H9 (cell line): ENCODE measurements around the gene OR2T10. TPM values are rescaled to one million over a fixed set of nuclear protein-coding genes. Genes with fewer than 3 reads are reported as not detected.

Experiments used
- DNase-seq: peaks from one replicate; pipeline ENCODE4 v3.0.0-alpha.2; 2017
- H2AFZ ChIP-seq: one replicate; pipeline ENCODE4 v1.6.1; 2013; ENCODE audit warnings: mild to moderate bottlenecking, low read length, control low read depth, moderate library complexity
- H2AK5ac ChIP-seq: 2 replicates; pipeline ENCODE4 v1.6.1; 2013; ENCODE audit warnings: low read length, control low read depth, mixed read lengths; ENCODE audit not compliant: insufficient read length
- H2BK120ac ChIP-seq: one replicate; pipeline ENCODE4 v1.6.1; 2013; ENCODE audit warnings: low read depth, mild to moderate bottlenecking, low read length, control low read depth, inconsistent platforms; ENCODE audit not compliant: poor library complexity, severe bottlenecking
- H2BK12ac ChIP-seq: 2 replicates; pipeline ENCODE4 v1.6.1; 2013; ENCODE audit warnings: low read length, control low read depth, mixed read lengths, low read depth; ENCODE audit not compliant: insufficient read length
- H2BK15ac ChIP-seq: 2 replicates; pipeline ENCODE4 v1.6.1; 2013; ENCODE audit warnings: low read depth, low read length, control low read depth
- H2BK20ac ChIP-seq: one replicate; pipeline ENCODE4 v1.6.1; 2013; ENCODE audit warnings: low read depth, mild to moderate bottlenecking, low read length, control low read depth, inconsistent platforms; ENCODE audit not compliant: poor library complexity, severe bottlenecking
- H2BK5ac ChIP-seq: 2 replicates; pipeline ENCODE4 v1.6.1; 2013; ENCODE audit warnings: low read length, control low read depth, mixed read lengths; ENCODE audit not compliant: insufficient read length
- H3K14ac ChIP-seq: 2 replicates; pipeline ENCODE4 v1.6.1; 2013; ENCODE audit warnings: low read length, control low read depth; ENCODE audit not compliant: insufficient read depth
- H3K18ac ChIP-seq: 2 replicates; pipeline ENCODE4 v1.6.1; 2013; ENCODE audit warnings: low read depth, mild to moderate bottlenecking, mixed read lengths, low read length, control low read depth; ENCODE audit not compliant: insufficient read length
- H3K23ac ChIP-seq: 2 replicates; pipeline ENCODE4 v1.6.1; 2013; ENCODE audit warnings: low read length, control low read depth, mixed read lengths, low read depth; ENCODE audit not compliant: insufficient read length
- H3K23me2 ChIP-seq: 2 replicates; pipeline ENCODE4 v1.6.1; 2013; ENCODE audit warnings: low read depth, mild to moderate bottlenecking, mixed read lengths, low read length, control low read depth; ENCODE audit not compliant: insufficient read length, poor library complexity, severe bottlenecking
- H3K27ac ChIP-seq: 2 replicates; pipeline ENCODE4 v1.5.1; 2013; ENCODE audit warnings: low read length, control low read depth, mixed read lengths, low read depth; ENCODE audit not compliant: insufficient read length
- H3K27me3 ChIP-seq: 2 replicates; pipeline ENCODE4 v1.6.1; 2013; ENCODE audit warnings: low read length, control low read depth, inconsistent platforms; ENCODE audit not compliant: insufficient read depth
- H3K4ac ChIP-seq: 2 replicates; pipeline ENCODE4 v1.6.1; 2013; ENCODE audit warnings: low read depth, mild to moderate bottlenecking, control low read depth, inconsistent platforms, low read length, moderate library complexity
- H3K4me1 ChIP-seq: 2 replicates; pipeline ENCODE4 v1.6.1; 2013; ENCODE audit warnings: low read length, control low read depth, inconsistent platforms; ENCODE audit not compliant: insufficient read depth
- H3K4me2 ChIP-seq: 2 replicates; pipeline ENCODE4 v1.6.1; 2013; ENCODE audit warnings: low read length, control low read depth, mixed read lengths; ENCODE audit not compliant: insufficient read length, insufficient read depth
- H3K56ac ChIP-seq: 2 replicates; pipeline ENCODE4 v1.6.1; 2013; ENCODE audit warnings: low read depth, mild to moderate bottlenecking, mixed read lengths, low read length, control low read depth; ENCODE audit not compliant: insufficient read length
- H3K79me1 ChIP-seq: 2 replicates; pipeline ENCODE4 v1.6.1; 2013; ENCODE audit warnings: low read depth, mild to moderate bottlenecking, moderate library complexity, low read length, control low read depth, inconsistent platforms; ENCODE audit not compliant: insufficient read depth, poor library complexity, severe bottlenecking
- H3K79me2 ChIP-seq: 2 replicates; pipeline ENCODE4 v1.6.1; 2013; ENCODE audit warnings: low read length, control low read depth, inconsistent platforms; ENCODE audit not compliant: insufficient read depth
- H3K9ac ChIP-seq: 2 replicates; pipeline ENCODE4 v1.6.1; 2013; ENCODE audit warnings: low read length, control low read depth, mixed read lengths; ENCODE audit not compliant: insufficient read length; ENCODE audit errors: extremely low read depth
- H3K9me3 ChIP-seq: one replicate; pipeline ENCODE4 v1.6.1; 2013; ENCODE audit warnings: low read depth, low read length, inconsistent platforms; ENCODE audit not compliant: control insufficient read depth
- H3T11ph ChIP-seq: one replicate; pipeline ENCODE4 v1.6.1; 2013; ENCODE audit warnings: mild to moderate bottlenecking, low read length, control low read depth, inconsistent platforms
- H4K20me1 ChIP-seq: one replicate; pipeline ENCODE4 v1.6.1; 2013; ENCODE audit not compliant: control insufficient read depth, insufficient read length, insufficient read depth
- H4K5ac ChIP-seq: 2 replicates; pipeline ENCODE4 v1.6.1; 2013; ENCODE audit warnings: low read depth, mild to moderate bottlenecking, mixed read lengths, low read length, control low read depth; ENCODE audit not compliant: insufficient read length
- H4K8ac ChIP-seq: replicated peaks from 2 replicates; pipeline ENCODE4 v1.6.1; 2013; ENCODE audit warnings: low read length, control low read depth, mixed read lengths, low read depth; ENCODE audit not compliant: insufficient read length
- H4K91ac ChIP-seq: 2 replicates; pipeline ENCODE4 v1.6.1; 2013; ENCODE audit warnings: low read depth, mild to moderate bottlenecking, moderate library complexity, mixed read lengths, low read length, control low read depth; ENCODE audit not compliant: insufficient read length
- H3K27ac Mint-ChIP-seq, 3 experiments: 2 replicates in 2 of 3; 3 replicates in 1 of 3; pipeline ENCODE4 v1.8.0; 2020 to 2021; ENCODE audit warnings: mixed read lengths in 3 of 3, mild to moderate bottlenecking in 1 of 3, moderate library complexity in 1 of 3
- H3K27me3 Mint-ChIP-seq: 2 replicates; pipeline ENCODE4 v1.8.0; 2021; ENCODE audit warnings: low read depth, mild to moderate bottlenecking, moderate library complexity, mixed read lengths
- H3K36me3 Mint-ChIP-seq, 3 experiments: 2 replicates in 2 of 3; 3 replicates in 1 of 3; pipeline ENCODE4 v1.8.0; 2020 to 2021; ENCODE audit warnings: low read depth in 3 of 3, mixed read lengths in 3 of 3; ENCODE audit not compliant: insufficient read depth in 1 of 3
- H3K4me1 Mint-ChIP-seq, 2 experiments: 2 replicates each; pipeline ENCODE4 v1.8.0; 2020; ENCODE audit warnings: mixed read lengths in 2 of 2
- H3K4me3 Mint-ChIP-seq, 2 experiments: 2 replicates in 1 of 2; 3 replicates in 1 of 2; pipeline ENCODE4 v1.8.0; 2020 to 2021; ENCODE audit warnings: mild to moderate bottlenecking in 2 of 2, mixed read lengths in 2 of 2, moderate library complexity in 1 of 2
- H3K9me3 Mint-ChIP-seq, 2 experiments: 2 replicates in 1 of 2; 3 replicates in 1 of 2; pipeline ENCODE4 v1.8.0; 2020; ENCODE audit warnings: mild to moderate bottlenecking in 2 of 2, mixed read lengths in 2 of 2, moderate library complexity in 1 of 2
- CTCF ChIP-seq: fragments of 200-600 bp; sonication (generic); conservative IDR thresholded peaks from 3 replicates; pipeline ENCODE4 v1.8.0; 2021; ENCODE audit warnings: antibody characterized with exemption, mild to moderate bottlenecking
- WGBS: extraction: QIAGEN DNeasy Blood & Tissue Kit; methylation state at CpG from one replicate; pipeline ENCODE4 v1.1.7; 2013; ENCODE audit warnings: missing lambda C conversion rate, low lambda C conversion rate, mixed read lengths; ENCODE audit not compliant: insufficient read length; ENCODE audit errors: extremely low coverage; 5-methylcytosine and 5-hydroxymethylcytosine counted together
- total RNA-seq: library from RNA; stranded (reverse); gene quantifications from 2 replicates; pipeline ENCODE4 v1.2.1, GENCODE V29; 2021

Gene OR2T10
- total RNA-seq, 1 experiment from 2014 or later, result not detected

- Histone ChIP-seq H3K79me1 (no peaks in the 10 kb centered on the region), H3K9ac (no peak overlapping the region), H2BK120ac (no peak overlapping the region), H3K56ac (no peak overlapping the region), H3K4ac (no peak overlapping the region), H4K5ac (no peak overlapping the region), H2BK20ac (no peak overlapping the region), H3T11ph (no peak overlapping the region), H3K79me2 (no peaks in the 10 kb centered on the region), H3K23ac (no peak overlapping the region), H3K14ac (no peak overlapping the region), H4K91ac (no peak overlapping the region), H3K27me3 (no peaks in the 10 kb centered on the region), H3K18ac (no peak overlapping the region), H2BK5ac (no peak overlapping the region), H3K23me2 (no peaks in the 10 kb centered on the region), H3K4me2 (no peak overlapping the region), H2BK15ac (no peak overlapping the region), H4K20me1 (no peaks in the 10 kb centered on the region), H2AFZ (no peak overlapping the region), H3K27ac (no peak overlapping the region), H3K9me3 (peaks cover 76% of the 10 kb centered on the region), H2AK5ac (no peak overlapping the region), H4K8ac (no peak overlapping the region), H2BK12ac (no peak overlapping the region), H3K4me1 (no peaks in the 10 kb centered on the region)
- peak; percentile 30; the same call in 2 of the 3 replicates for TF ChIP-seq CTCF
- no peaks in the 10 kb centered on the region; the same call in 1 of the 2 replicates for H3K27me3 Mint-ChIP-seq
- H3K4me1 Mint-ChIP-seq, result no peaks in the 10 kb centered on the region
- H3K9me3 Mint-ChIP-seq, result peaks cover 80 to 83% of the 10 kb centered on the region in 2 experiments
- no peak overlapping the region for H3K27ac Mint-ChIP-seq
- H3K36me3 Mint-ChIP-seq, result peaks cover 5 to 19% (median 6%) of the 10 kb centered on the region in 3 experiments; a peak in 4 of 7 replicates
- no CpG with 5 or more reads among the region's 3 CpGs for WGBS
- H3K4me3 Mint-ChIP-seq, result no peak overlapping the region
- DNase-seq, result no peak
Observed at GRCh38 chr1:248618878-248619277, 21.4 kb upstream of the OR2T10 start.
